HG03039 (cell line): Measurements from ENCODE around the gene TRMU.
A peak's percentile ranks its signal among the peaks of the same experiment; 100 is the strongest.

Source experiments
- ATAC-seq: cut with Tn5 transposase; IDR thresholded peaks from one replicate; pipeline ENCODE4 v1.9.1; 2021; ENCODE audit warnings: mild to moderate bottlenecking, moderate library complexity; ENCODE audit not compliant: unreplicated experiment

The TRMU gene

GRCh38 chr22:46335201-46336118 is at the start of gene TRMU:
TSS of gene TRMU (plus strand) at chr22:46335714. CDS start at chr22:46335765, 51 bp downstream.
- peak; percentile 71 for ATAC-seq

GRCh38 chr22:46286006-46286405 is 49.5 kb upstream of the TRMU start:
- no peak for ATAC-seq

- no peak for ATAC-seq
Observed at GRCh38 chr22:46286941-46287872, 48.3 kb upstream of the TRMU start.

DNA sequence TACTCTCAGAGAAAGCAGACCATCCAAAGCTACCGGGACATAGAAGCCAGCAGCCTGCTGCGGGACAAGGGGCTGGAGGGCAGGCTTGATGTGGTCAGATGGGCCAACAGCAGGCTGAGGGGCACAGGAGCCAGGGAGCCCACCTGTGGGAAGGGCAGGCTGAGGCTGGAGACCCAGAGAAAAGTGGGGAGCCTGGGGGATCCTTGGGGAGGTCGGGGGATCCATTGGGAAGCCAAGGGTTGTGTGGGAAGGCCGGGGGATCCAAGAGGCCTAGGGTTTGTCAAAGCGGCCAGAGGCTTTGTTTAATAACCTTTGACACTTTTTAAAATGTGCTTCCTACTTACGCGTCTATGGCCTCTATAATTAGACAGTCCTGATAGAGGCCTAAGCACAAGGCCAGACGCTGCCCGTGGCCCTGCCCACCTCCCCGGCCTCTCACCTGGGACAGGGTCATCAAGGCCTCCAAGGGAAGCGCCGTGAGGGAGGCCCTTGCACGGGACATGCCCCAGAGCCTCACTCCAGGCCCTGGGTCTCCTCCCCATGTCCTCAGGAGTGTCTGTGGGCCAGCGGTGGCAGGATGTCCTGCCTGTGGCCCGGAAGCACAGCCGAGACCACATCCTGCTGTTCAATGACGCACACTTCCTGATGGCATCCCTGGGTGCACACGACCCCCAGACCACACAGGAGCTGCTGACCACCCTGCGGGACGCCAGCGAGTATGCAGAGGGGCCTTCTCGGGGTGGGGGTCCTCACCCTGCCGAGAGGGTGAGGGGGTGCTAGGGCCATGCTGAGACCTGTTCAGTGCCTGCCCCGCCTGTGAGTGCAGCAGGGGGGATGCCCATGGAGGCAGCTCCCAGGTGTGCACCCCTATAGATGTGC is 47.4 kb upstream of the TRMU start:
- ATAC-seq = no peak

GRCh38 chr22:46288846-46289243 is 46.7 kb upstream of the TRMU start:
- no peak for ATAC-seq

DNA sequence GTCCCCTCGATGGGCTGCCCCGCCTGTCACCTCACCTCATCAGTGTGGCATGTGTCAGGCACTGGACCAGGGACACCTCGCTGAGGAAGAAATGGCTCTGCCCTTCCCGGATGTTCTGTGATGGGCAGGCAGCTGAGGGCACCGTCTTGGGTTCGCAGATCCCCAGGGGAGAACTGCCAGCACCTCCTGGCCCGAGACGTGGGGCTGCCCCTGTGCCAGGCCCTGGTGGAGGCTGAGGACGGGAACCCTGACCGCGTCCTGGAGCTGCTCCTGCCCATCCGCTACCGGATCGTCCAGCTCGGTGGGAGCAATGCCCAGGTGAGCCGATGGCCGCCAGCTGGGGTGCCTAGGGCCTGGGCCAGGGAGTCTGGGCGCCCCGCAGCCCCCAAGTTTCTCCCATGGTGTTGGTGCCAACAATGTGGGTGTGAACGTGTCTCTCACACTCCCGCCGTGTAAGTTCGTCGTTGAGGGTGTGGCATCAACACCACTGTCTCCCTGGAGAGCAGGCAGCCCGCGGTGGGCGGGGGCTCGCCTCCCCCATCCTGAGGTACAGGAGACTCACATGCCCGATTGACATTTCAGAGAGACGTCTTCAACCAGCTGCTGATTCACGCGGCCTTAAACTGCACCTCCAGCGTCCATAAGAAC is 46.1 kb upstream of the TRMU start:
- no peak for ATAC-seq

- ATAC-seq = no peak
Observed at GRCh38 chr22:46290121-46290842, 45.2 kb upstream of the TRMU start.

- no peak for ATAC-seq
Observed at GRCh38 chr22:46290843-46291785, 44.4 kb upstream of the TRMU start.

GRCh38 chr22:46292173-46292572 is 43.3 kb upstream of the TRMU start:
- ATAC-seq = no peak

DNA sequence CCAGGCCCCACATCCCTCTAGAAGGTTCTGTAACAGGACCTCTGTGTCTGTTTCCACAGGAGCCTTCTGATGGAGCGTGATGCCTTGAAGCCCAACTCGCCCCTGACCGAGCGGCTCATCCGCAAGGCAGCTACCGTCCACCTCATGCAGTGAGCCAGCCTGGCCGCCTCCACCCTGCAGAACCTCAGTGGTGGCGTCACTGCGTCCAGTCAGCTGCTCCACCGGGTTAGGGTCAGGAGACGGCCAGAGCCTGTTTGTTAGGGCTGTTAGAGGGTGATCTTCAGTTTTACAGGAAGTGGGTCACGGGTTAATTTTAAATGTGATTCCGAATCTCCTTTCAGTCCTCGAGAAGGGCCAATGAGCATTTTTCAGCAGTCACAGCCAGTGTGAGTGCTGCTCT is 42.8 kb upstream of the TRMU start:
- ATAC-seq = no peak

DNA sequence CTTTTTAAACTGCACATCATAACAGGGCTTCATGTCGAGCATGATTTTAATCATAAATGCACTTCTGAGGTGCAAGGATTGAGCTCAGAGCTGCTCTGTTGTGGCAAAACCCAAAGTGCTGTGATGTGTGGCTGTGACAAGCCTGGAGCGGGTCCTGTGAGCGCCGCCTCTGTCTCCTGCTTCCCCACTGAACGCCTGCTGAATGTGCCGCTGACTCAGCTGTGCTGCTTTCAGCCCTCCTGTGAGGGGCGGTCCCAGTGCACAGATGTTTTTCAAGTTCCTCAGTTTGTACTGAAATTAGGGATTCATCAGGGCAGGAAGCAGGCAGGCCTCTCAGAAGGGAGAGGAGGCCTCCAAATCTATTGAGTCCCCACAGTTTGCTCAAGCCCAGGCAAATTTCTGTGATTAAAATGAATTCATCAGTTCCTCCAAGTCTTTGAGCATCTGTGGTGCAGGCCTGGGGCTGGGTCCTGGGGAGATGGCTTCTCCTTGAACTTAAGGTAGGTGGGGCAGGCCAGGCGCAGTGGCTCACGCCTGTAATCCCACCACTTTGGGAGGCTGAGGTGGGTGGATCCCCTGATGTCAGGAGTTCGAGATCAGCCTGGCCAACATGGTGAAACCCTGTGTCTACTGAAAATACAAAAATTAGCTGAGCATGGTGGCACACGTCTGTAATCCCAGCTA is 41.8 kb upstream of the TRMU start:
- no peak for ATAC-seq

GRCh38 chr22:46294784-46295183 is 40.7 kb upstream of the TRMU start:
- ATAC-seq = no peak

GRCh38 chr22:46295277-46295971 is 40.1 kb upstream of the TRMU start:
- no peak for ATAC-seq

- ATAC-seq = peak; percentile 85
Observed at GRCh38 chr22:46296257-46297150, 39.0 kb upstream of the TRMU start, which contains the start of gene GTSE1. TSS of gene GTSE1 (plus strand) at chr22:46296870. CDS start at chr22:46297401, 531 bp downstream.

GRCh38 chr22:46297151-46297812 is 38.2 kb upstream of the TRMU start:
- peak; percentile 4 for ATAC-seq

GRCh38 chr22:46299101-46299500 is 36.4 kb upstream of the TRMU start:
- ATAC-seq = no peak
